ENCODE results near the gene CA12.

The CA12 gene

DNA sequence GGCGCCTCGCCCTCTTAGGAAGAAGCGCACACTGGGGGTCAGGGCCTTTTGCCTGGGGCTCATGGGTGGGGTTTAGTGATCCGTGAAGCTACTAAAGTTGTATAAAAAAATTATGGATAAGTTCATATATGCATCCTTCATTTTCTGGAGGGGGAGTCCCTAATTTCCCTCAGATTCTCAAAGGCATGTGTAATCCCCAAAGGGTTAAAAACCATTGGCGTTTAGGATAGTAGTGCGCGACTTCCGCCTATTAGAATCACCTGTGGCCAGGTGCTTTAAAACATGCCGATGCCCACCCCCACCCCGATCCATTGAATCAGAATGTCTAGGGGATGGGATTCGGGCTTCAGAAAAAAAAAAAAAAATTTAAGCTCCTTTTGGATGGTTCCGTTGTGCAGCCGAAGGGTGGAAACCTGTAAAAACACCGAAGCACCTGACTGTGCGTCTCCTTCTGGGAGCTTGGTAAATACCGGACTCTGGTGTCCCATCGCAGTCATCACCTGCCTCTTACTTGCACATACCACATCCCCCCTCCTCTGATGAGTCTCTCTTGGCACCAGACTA, 103.7 kb downstream of the CA12 start:
- intact Hi-C loops (cut with DNase I): loop anchor here (2.0 to 10.0 kb wide), 3 partner anchors 89 to 153 kb away; partner anchors contain the start of genes LACTB, RAB8B and RPS27L
- DNase-seq: peak in 1 of 10 donors; percentile 6

DNA sequence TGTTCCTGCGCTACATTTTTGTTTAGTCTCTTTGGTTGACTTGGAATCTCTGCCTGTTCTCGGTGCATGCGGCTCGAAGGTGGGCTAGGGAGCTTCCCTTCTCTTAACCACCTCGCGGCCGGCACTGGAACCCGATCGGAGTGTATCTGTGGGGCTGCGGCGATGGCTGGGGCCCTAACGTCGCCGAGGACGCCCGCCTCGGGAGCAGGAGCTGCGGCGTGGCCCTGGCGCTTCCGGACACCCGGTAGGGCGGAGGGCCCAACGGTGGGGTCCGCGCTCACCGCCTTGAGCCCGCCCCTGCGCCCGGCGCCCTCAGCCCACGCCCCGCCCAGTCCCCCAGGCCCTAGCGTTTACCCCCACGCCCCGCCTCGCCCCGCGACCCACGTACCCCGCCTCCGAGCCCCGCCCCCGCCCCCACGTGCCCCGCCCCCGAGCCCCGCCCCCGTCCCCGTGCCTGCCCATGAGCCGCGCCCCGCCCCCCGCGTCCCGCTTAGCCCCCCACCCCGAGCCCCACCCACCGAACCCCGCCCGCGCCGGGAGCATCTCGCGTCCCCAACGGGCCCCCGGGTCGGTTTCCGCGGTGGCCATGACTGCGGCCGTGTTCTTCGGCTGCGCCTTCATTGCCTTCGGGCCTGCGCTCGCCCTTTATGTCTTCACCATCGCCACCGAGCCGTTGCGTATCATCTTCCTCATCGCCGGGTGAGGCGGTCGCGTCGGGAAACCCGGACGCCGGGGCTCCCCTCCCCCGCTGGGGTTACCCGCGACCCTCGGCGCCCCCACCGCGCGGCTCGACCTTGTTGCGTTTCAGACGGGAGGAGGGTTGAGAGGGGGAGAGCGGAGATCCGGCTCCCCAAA, 104.4 kb downstream of the CA12 start, which contains the start of gene APH1B:
TSS of gene APH1B (plus strand) at position 568 of the 855 bp plus-strand sequence. CDS start at position 587, 19 bp downstream.
- peak; percentile 60 to 96 (median 72) for DNase-seq
- intact Hi-C loops (cut with DNase I): loop anchor here (2.0 to 10.0 kb wide), 3 partner anchors 88 to 152 kb away; partner anchors contain the start of genes LACTB, RAB8B and RPS27L

DNA sequence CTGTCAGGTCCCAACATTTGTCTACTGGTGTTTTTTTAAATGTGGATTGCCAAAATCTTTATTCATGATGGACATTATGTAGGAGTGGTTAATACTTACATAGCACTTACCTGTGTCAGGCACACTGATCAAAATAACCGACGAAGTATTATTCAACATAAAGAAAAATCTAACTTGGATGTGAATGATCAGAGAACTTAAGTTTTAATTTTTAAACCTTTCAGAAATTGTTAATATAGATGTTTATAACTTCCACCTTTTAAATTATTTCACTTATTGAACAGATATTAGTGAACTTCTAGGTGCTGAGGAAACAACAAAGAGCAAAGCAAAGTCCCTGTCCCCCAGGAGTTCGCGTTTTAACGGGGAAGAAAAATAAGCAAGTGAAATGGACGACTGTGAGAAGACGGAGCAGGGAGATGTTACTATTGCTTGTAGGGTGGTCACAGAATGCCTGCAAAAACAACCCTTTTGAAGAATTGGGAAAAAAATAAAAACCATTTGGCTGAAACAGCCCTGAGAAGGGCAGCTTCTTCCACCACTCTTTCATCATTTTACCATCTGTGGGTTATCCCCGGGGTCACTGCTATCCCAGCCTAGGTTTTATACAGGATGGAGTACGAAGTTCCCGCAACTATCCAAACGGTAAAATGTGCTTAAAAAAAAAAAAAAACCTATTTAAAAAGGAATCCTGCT, 105.2 kb downstream of the CA12 start:
- intact Hi-C loops (cut with DNase I): loop anchor here (2.0 to 10.0 kb wide), 3 partner anchors 88 to 152 kb away; partner anchors contain the start of genes LACTB, RAB8B and RPS27L
- DNase-seq: no peak

DNA sequence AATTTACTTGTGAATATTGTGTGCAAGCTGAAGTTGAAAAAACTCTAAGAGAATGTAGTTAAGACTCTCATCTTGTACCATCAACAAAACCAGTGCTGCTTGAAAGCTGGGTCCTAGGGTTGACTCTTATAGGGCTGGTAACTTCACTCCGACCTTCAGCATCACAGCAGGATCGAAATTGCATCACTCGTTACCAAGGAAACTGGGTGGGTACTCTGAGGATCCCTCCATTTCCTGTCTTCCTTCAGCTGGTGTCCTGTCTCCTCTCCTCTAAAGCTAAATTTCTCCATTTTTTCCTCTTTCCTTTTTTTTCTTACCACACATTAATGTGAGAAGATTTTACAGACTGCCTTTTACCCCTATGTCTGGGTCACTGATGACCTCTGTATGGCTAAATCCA, 107.2 kb downstream of the CA12 start:
- no peak for DNase-seq
- intact Hi-C loops (cut with DNase I): loop anchor here (10.0 kb wide), 1 partner anchor 150 kb away; the partner anchor contains the start of gene LACTB

Measured in posterior cingulate gyrus (tissue), 11 donors.